Progenitor cell of endocrine pancreas (in vitro differentiated cells): ENCODE measurements around the gene TEC. TPM values are rescaled to one million over a fixed set of nuclear protein-coding genes. Genes with fewer than 3 reads are reported as not detected.
A peak's percentile ranks its signal among the peaks of the same experiment; 100 is the strongest.

Experiments
- DNase-seq: peaks from one replicate; pipeline ENCODE4 v3.0.0; 2021; ENCODE audit warnings: low spot score; ENCODE audit not compliant: unreplicated experiment
- H3K27ac Mint-ChIP-seq: 2 replicates; pipeline ENCODE4 v1.8.0; 2021; ENCODE audit warnings: mild to moderate bottlenecking, moderate library complexity, mixed read lengths
- H3K27me3 Mint-ChIP-seq: 2 replicates; pipeline ENCODE4 v1.8.0; 2021; ENCODE audit warnings: mixed read lengths
- H3K36me3 Mint-ChIP-seq: 2 replicates; pipeline ENCODE4 v1.8.0; 2022; ENCODE audit warnings: mixed read lengths; ENCODE audit not compliant: insufficient read depth
- H3K4me1 Mint-ChIP-seq: 2 replicates; pipeline ENCODE4 v1.8.0; 2021; ENCODE audit warnings: low read depth, mixed read lengths
- H3K4me3 Mint-ChIP-seq: 2 replicates; pipeline ENCODE4 v1.8.0; 2021; ENCODE audit warnings: low read depth, mild to moderate bottlenecking, moderate library complexity, mixed read lengths
- H3K9me3 Mint-ChIP-seq: 2 replicates; pipeline ENCODE4 v1.8.0; 2021; ENCODE audit warnings: low read depth, mixed read lengths
- total RNA-seq: library from RNA; stranded (reverse); gene quantifications from 2 replicates; pipeline ENCODE4 v1.2.1, GENCODE V29; 2021
- TF ChIP-seq, protein P1 (sequence below): fragments of 200-600 bp; sonication (generic); IDR thresholded peaks from one replicate; pipeline ENCODE4 v1.5.0; 2021; ENCODE audit warnings: antibody characterized with exemption, mild to moderate bottlenecking; ENCODE audit not compliant: unreplicated experiment

TEC gene
- total RNA-seq, 1 donor from 2014 or later = 3.4 TPM

DNA sequence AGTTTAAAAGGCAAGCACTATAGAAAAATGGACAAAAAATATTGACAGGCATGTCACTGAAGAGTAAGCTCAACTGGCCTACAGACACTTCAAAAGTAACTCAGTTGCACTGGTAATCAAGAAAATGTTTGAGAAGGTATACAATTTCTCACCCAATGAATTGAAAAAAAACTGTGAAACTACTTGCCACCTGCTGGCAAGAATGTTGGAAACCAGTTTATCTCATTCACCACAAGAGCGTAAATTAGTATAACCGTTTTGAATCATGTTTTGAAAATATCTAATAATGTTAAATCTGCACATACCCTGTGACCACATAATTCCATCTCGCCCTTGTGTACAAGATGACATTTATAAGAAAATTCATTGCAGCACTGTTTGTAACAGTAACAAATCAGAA lies 167.3 kb downstream of the TEC start:
- Mint-ChIP-seq H3K4me1 (peaks cover 3% of the 10 kb centered on the region), H3K27ac (no peak overlapping the region), H3K27me3 (no peaks in the 10 kb centered on the region), H3K4me3 (no peak overlapping the region), H3K36me3 (no peaks in the 10 kb centered on the region), H3K9me3 (peaks cover 4% of the 10 kb centered on the region)
- TF ChIP-seq, protein P1, sequence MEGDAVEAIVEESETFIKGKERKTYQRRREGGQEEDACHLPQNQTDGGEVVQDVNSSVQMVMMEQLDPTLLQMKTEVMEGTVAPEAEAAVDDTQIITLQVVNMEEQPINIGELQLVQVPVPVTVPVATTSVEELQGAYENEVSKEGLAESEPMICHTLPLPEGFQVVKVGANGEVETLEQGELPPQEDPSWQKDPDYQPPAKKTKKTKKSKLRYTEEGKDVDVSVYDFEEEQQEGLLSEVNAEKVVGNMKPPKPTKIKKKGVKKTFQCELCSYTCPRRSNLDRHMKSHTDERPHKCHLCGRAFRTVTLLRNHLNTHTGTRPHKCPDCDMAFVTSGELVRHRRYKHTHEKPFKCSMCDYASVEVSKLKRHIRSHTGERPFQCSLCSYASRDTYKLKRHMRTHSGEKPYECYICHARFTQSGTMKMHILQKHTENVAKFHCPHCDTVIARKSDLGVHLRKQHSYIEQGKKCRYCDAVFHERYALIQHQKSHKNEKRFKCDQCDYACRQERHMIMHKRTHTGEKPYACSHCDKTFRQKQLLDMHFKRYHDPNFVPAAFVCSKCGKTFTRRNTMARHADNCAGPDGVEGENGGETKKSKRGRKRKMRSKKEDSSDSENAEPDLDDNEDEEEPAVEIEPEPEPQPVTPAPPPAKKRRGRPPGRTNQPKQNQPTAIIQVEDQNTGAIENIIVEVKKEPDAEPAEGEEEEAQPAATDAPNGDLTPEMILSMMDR = peak; percentile 27
- DNase-seq = no peak

DNA sequence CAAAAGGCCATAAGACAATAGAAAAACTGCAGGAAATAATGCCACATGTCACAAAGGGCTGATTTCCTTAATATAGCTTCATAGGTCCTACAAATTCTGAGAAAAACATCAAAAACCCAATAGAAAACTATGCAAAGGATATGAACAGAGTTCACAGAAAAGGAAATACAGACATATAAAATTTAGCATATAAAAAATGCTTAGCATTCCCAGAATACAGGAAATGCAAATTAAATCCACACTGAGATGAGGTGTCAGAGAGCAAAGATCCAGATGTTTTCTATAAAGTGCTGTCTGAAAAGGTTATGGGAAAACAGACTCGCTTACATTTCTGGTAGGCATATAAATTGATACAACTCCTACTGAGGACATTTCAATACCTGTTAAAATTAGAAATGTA lies 169.4 kb downstream of the TEC start:
- Mint-ChIP-seq H3K27me3 (no peaks in the 10 kb centered on the region), H3K4me3 (no peak overlapping the region), H3K4me1 (no peaks in the 10 kb centered on the region), H3K9me3 (peaks cover 3% of the 10 kb centered on the region), H3K36me3 (no peaks in the 10 kb centered on the region), H3K27ac (no peak overlapping the region)
- TF ChIP-seq, protein P1 = no peak
- no peak for DNase-seq

DNA sequence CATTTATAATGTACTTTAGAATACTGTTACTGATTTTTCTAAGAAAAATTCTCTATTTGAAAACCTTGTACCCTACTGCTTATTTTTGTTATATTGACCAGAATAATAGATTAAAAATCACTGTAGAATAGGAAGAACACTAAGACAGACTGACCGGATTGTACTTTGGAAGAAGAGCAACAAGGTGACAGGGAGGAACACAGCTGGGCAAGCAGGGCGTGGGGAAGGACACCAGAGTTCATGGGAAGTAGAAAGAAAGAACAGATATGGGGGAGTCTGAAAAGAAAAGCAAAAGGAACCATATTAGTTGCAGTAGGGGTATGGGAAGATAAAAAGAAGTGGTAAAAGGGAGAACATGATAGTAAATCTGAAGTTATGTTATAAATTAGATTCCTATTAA lies 174.2 kb downstream of the TEC start:
- no peak for DNase-seq
- Mint-ChIP-seq H3K4me1 (peaks cover 8% of the 10 kb centered on the region), H3K9me3 (peaks cover 3% of the 10 kb centered on the region), H3K27me3 (no peaks in the 10 kb centered on the region), H3K4me3 (no peak overlapping the region), H3K36me3 (no peaks in the 10 kb centered on the region), H3K27ac (no peak overlapping the region)
- TF ChIP-seq, protein P1 = no peak

DNA sequence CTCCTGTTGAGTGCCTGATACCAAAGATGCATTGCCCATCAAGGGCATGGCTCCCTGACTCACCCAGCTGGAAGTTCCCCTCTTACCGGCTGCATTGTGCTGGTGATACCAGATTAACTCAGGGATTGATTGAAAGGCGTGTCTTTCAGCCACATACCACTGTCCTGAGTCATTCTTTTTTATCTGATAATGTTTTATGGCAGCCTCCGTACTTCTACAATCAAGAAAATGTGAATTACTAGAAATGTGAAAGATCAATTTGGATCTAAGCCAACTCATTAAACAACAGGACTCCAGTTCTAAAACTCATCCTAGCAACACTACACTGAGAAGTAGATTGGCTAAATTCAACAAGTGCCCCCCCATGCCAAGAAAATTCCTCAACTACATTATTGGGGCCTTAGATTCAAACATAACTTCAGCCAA lies 175.6 kb downstream of the TEC start:
- Mint-ChIP-seq H3K27me3 (no peaks in the 10 kb centered on the region), H3K36me3 (no peaks in the 10 kb centered on the region), H3K9me3 (no peaks in the 10 kb centered on the region), H3K4me3 (no peak overlapping the region), H3K27ac (peak overlapping the region; percentile 68), H3K4me1 (peaks cover 10% of the 10 kb centered on the region)
- DNase-seq = no peak
- TF ChIP-seq, protein P1 = no peak

DNA sequence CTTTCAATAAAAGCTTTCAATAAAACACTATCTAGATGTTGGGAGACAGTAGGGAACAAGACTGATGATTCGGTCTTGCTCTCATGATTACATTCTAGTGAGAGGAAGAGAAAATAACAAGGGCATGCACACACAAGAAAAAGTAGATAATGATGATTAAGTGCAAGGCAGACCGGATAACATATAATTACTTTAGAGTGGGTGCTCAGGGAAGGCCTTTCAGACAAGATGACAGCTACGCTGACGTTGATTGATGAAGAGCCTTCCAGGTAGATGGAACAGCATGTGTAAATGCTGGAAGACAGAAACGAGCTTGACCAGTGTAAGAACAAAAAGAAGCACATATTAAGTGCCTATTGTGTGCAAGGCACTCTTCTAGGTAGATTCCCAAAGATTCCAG lies 179.0 kb downstream of the TEC start:
- peaks cover 18% of the 10 kb centered on the region for H3K4me1 Mint-ChIP-seq
- no peaks in the 10 kb centered on the region for H3K9me3 Mint-ChIP-seq
- H3K36me3 Mint-ChIP-seq = peaks cover 1% of the 10 kb centered on the region
- H3K4me3 Mint-ChIP-seq = no peak overlapping the region
- no peaks in the 10 kb centered on the region for H3K27me3 Mint-ChIP-seq
- DNase-seq = no peak
- no peak overlapping the region for H3K27ac Mint-ChIP-seq
- TF ChIP-seq, protein P1 = no peak
